Endothelial cell (in vitro differentiated cells): ENCODE data around the gene HINFP. TPM values are rescaled to one million over a fixed set of nuclear protein-coding genes. Genes with fewer than 3 reads are reported as not detected.
A peak's percentile ranks its signal among the peaks of the same experiment; 100 is the strongest.

Source experiments
- DNase-seq: peaks from one replicate; pipeline ENCODE4 v3.0.0; 2021; ENCODE audit warnings: low spot score
- H3K27ac Mint-ChIP-seq: one replicate; pipeline ENCODE4 v1.8.0; 2021; ENCODE audit warnings: mixed read lengths, inconsistent platforms; ENCODE audit not compliant: unreplicated experiment
- H3K27me3 Mint-ChIP-seq: one replicate; pipeline ENCODE4 v1.8.0; 2021; ENCODE audit warnings: mild to moderate bottlenecking, moderate library complexity, mixed read lengths, inconsistent platforms; ENCODE audit not compliant: unreplicated experiment
- H3K36me3 Mint-ChIP-seq: one replicate; pipeline ENCODE4 v1.8.0; 2021; ENCODE audit warnings: mild to moderate bottlenecking, low read depth, mixed read lengths, inconsistent platforms; ENCODE audit not compliant: unreplicated experiment
- H3K4me1 Mint-ChIP-seq: one replicate; pipeline ENCODE4 v1.8.0; 2021; ENCODE audit warnings: mild to moderate bottlenecking, mixed read lengths, inconsistent platforms; ENCODE audit not compliant: unreplicated experiment
- H3K4me3 Mint-ChIP-seq: one replicate; pipeline ENCODE4 v1.8.0; 2021; ENCODE audit warnings: mild to moderate bottlenecking, mixed read lengths, inconsistent platforms; ENCODE audit not compliant: unreplicated experiment
- H3K9me3 Mint-ChIP-seq: one replicate; pipeline ENCODE4 v1.8.0; 2021; ENCODE audit warnings: mixed read lengths, inconsistent platforms; ENCODE audit not compliant: unreplicated experiment
- CTCF ChIP-seq: fragments of 200-600 bp; sonication (generic); IDR thresholded peaks from one replicate; pipeline ENCODE4 v1.5.0; 2021; ENCODE audit warnings: antibody characterized with exemption; ENCODE audit not compliant: unreplicated experiment
- total RNA-seq: library from RNA; stranded (reverse); fragmentation: NEBNext Ultra II Directional; extraction: Animal tissue kit (Norgen Biotek cat#: 25700); gene quantifications from one replicate; pipeline ENCODE4 v1.2.1, GENCODE V29; 2021; ENCODE audit not compliant: unreplicated experiment

HINFP gene
- total RNA-seq, 1 donor from 2014 or later: 33.6 TPM

- no peak for TF ChIP-seq CTCF
- Mint-ChIP-seq H3K4me3 (no peak overlapping the region), H3K4me1 (peaks cover 6% of the 10 kb centered on the region), H3K36me3 (peaks cover 4% of the 10 kb centered on the region), H3K27ac (no peak overlapping the region), H3K9me3 (no peaks in the 10 kb centered on the region), H3K27me3 (peaks cover 35% of the 10 kb centered on the region)
- DNase-seq: no peak
These were observed 30.7 kb downstream of the HINFP start for GRCh38 chr11:119152043-119152442.

GRCh38 chr11:119152604-119153003 lies 31.2 kb downstream of the HINFP start:
- H3K9me3 Mint-ChIP-seq: no peaks in the 10 kb centered on the region
- no peak for DNase-seq
- no peak overlapping the region for H3K27ac Mint-ChIP-seq
- H3K4me3 Mint-ChIP-seq: peak overlapping the region; percentile 27
- peaks cover 31% of the 10 kb centered on the region for H3K27me3 Mint-ChIP-seq
- peaks cover 5% of the 10 kb centered on the region for H3K4me1 Mint-ChIP-seq
- TF ChIP-seq CTCF: no peak
- peaks cover 4% of the 10 kb centered on the region for H3K36me3 Mint-ChIP-seq

GRCh38 chr11:119153049-119153818 lies 31.9 kb downstream of the HINFP start:
- Mint-ChIP-seq H3K4me3 (no peak overlapping the region), H3K9me3 (no peaks in the 10 kb centered on the region)

GRCh38 chr11:119154178-119154577 lies 32.8 kb downstream of the HINFP start:
- no peaks in the 10 kb centered on the region for H3K4me1 Mint-ChIP-seq
- H3K9me3 Mint-ChIP-seq: no peaks in the 10 kb centered on the region
- H3K27ac Mint-ChIP-seq: no peak overlapping the region
- TF ChIP-seq CTCF: no peak
- DNase-seq: no peak
- peaks cover 4% of the 10 kb centered on the region for H3K36me3 Mint-ChIP-seq
- H3K27me3 Mint-ChIP-seq: peaks cover 21% of the 10 kb centered on the region
- H3K4me3 Mint-ChIP-seq: no peak overlapping the region

More at GRCh38 chr11:119153049-119153818, 31.9 kb downstream of the HINFP start:
- H3K27ac Mint-ChIP-seq: no peak overlapping the region
- DNase-seq: peak; percentile 23
- H3K36me3 Mint-ChIP-seq: peaks cover 4% of the 10 kb centered on the region
- peaks cover 4% of the 10 kb centered on the region for H3K4me1 Mint-ChIP-seq
- TF ChIP-seq CTCF: no peak
- peaks cover 25% of the 10 kb centered on the region for H3K27me3 Mint-ChIP-seq

GRCh38 chr11:119155733-119156492 lies 34.5 kb downstream of the HINFP start:
- DNase-seq: peak; percentile 26
- Mint-ChIP-seq H3K9me3 (no peaks in the 10 kb centered on the region), H3K27ac (no peak overlapping the region), H3K36me3 (peaks cover 4% of the 10 kb centered on the region), H3K4me3 (peak overlapping the region; percentile 24), H3K27me3 (peaks cover 13% of the 10 kb centered on the region), H3K4me1 (no peaks in the 10 kb centered on the region)
- TF ChIP-seq CTCF: no peak
